Neuron (in vitro differentiated cells): ENCODE data around the gene CA10.

Source experiments
- H2AFZ ChIP-seq: one replicate; pipeline ENCODE4 v1.6.1; 2013; ENCODE audit warnings: low read depth, mild to moderate bottlenecking, inconsistent platforms, low read length, moderate library complexity
- H3K27me3 ChIP-seq: one replicate; pipeline ENCODE4 v1.6.1; 2013; ENCODE audit warnings: low read length; ENCODE audit not compliant: insufficient read depth
- H3K36me3 ChIP-seq: one replicate; pipeline ENCODE4 v1.6.1; 2013; ENCODE audit warnings: low read length; ENCODE audit not compliant: insufficient read depth
- H3K4me1 ChIP-seq: one replicate; pipeline ENCODE4 v1.6.1; 2013; ENCODE audit warnings: low read length; ENCODE audit not compliant: insufficient read depth
- H3K4me3 ChIP-seq: 2 replicates; pipeline ENCODE4 v1.5.1; 2013; ENCODE audit warnings: mild to moderate bottlenecking, low read length, moderate library complexity
- H3K9me3 ChIP-seq: one replicate; pipeline ENCODE4 v1.6.1; 2013; ENCODE audit warnings: low read length

CA10 gene

GRCh38 chr17:51909971-51910370 lies 248.5 kb downstream of the CA10 start:
- Histone ChIP-seq H3K4me1 (no peaks in the 10 kb centered on the region), H3K36me3 (no peaks in the 10 kb centered on the region), H3K27me3 (no peaks in the 10 kb centered on the region), H2AFZ (no peak overlapping the region), H3K9me3 (no peaks in the 10 kb centered on the region), H3K4me3 (no peak overlapping the region)

DNA sequence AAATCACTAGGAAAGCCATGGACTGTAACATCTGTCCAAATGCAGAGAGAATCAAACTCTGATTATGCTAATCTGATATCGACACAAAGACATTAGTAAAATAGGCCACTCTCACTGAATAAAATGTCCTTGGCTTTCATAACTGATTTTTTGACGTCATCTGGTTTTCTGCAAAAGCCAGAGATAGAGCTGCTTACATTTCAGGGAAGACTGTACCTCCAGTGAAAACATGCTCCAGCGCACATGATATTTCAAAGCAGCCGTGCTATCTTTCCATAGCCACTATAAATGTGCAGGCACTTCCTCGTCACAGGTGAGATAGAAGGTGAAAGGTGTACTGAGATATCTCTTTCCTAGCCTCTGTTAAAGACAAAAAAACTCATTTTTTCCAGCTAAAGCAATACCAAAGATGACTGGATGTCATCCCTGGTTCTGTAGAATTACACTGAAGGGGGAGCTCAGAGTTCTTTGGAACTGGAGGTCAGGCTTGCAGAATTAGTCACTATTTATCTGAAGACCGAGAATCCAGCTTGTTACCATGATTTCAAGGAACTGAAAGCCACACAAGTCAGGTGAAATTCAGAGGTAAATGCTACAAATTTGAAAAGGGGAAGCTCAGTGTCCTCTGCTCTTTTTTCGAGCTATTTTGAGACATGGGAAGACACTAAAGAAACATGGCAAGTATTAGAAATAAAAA lies 249.5 kb downstream of the CA10 start:
- H3K4me1 ChIP-seq, result no peaks in the 10 kb centered on the region
- H3K36me3 ChIP-seq, result no peaks in the 10 kb centered on the region
- no peak overlapping the region for H2AFZ ChIP-seq
- H3K27me3 ChIP-seq, result no peaks in the 10 kb centered on the region
- H3K9me3 ChIP-seq, result no peaks in the 10 kb centered on the region
- H3K4me3 ChIP-seq, result no peak overlapping the region

- H3K36me3 ChIP-seq, result no peaks in the 10 kb centered on the region
- no peaks in the 10 kb centered on the region for H3K27me3 ChIP-seq
- no peak overlapping the region for H3K4me3 ChIP-seq
- no peaks in the 10 kb centered on the region for H3K4me1 ChIP-seq
- no peaks in the 10 kb centered on the region for H3K9me3 ChIP-seq
- H2AFZ ChIP-seq, result no peak overlapping the region
These were observed 251.5 kb downstream of the CA10 start for GRCh38 chr17:51907041-51907440.

- H3K36me3 ChIP-seq, result no peaks in the 10 kb centered on the region
- H2AFZ ChIP-seq, result no peak overlapping the region
- H3K4me1 ChIP-seq, result no peaks in the 10 kb centered on the region
- H3K4me3 ChIP-seq, result no peak overlapping the region
- no peaks in the 10 kb centered on the region for H3K27me3 ChIP-seq
- no peaks in the 10 kb centered on the region for H3K9me3 ChIP-seq
These were observed 254.1 kb downstream of the CA10 start for GRCh38 chr17:51904379-51904778.

DNA sequence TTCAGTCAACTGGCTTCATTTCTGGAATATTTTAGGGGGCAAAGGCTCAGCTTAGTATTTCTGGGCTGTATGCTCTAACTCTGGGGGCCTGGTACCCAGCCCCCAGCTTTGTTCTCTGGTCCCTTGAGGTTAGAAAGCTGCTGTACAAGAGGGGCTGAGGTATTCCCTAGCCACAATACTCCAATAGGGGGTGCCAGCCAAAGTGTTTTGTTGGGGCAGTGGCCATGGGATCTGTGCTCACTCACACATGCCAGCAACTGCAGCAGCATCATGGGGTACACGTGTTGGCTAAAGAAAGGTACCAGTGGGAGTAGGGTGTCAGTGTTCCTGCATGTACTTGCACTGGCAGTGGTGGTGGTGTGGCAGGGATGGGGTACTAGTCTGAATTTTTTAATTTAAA lies 257.3 kb downstream of the CA10 start:
- Histone ChIP-seq H3K4me3 (no peak overlapping the region), H3K36me3 (no peaks in the 10 kb centered on the region), H2AFZ (no peak overlapping the region), H3K9me3 (no peaks in the 10 kb centered on the region), H3K4me1 (no peaks in the 10 kb centered on the region), H3K27me3 (no peaks in the 10 kb centered on the region)

GRCh38 chr17:51891936-51892335 lies 266.6 kb downstream of the CA10 start:
- Histone ChIP-seq H2AFZ (no peak overlapping the region), H3K4me3 (no peak overlapping the region), H3K36me3 (no peaks in the 10 kb centered on the region), H3K4me1 (no peaks in the 10 kb centered on the region), H3K27me3 (no peaks in the 10 kb centered on the region), H3K9me3 (no peaks in the 10 kb centered on the region)

DNA sequence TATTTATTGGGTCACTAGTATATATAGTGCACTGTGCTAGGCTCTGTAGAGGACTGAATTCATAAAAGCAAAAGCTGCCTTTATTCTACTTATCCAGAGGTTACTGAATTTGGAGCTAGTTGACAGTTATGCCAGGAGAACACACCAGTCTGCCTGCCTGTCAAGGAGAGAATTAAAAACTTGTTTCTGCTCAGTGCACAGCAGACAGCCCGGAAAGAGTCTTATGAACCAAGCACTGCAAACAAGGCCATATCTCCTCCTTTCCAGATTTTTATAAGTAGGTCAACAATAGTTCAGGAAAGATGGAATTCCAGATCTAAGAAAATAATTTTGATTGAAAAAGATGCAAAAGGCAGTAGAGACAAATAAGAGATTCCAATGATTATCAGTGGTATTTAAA lies 267.8 kb downstream of the CA10 start:
- Histone ChIP-seq H3K4me3 (no peak overlapping the region), H2AFZ (no peak overlapping the region), H3K9me3 (no peaks in the 10 kb centered on the region), H3K36me3 (no peaks in the 10 kb centered on the region), H3K27me3 (no peaks in the 10 kb centered on the region), H3K4me1 (no peaks in the 10 kb centered on the region)

DNA sequence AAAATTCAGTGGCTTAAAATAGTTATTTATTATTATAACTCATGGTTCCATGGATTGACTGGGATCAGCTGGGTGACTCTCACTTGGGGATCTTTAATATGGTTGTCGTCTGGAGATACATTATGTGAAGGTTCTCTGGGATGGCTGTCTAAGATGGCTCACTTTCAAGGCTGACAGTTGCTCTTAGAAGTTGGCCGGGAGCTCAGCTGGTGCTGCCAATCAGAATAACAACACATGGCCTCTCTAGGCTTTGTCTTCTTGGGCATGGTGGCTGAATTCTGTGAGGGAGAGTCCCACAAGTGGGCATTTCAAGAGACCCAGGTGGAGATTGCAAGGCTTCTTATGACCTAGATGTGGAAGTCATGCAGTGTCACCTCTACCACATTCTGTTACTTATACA lies 269.7 kb downstream of the CA10 start:
- Histone ChIP-seq H2AFZ (no peak overlapping the region), H3K27me3 (no peaks in the 10 kb centered on the region), H3K4me3 (no peak overlapping the region), H3K36me3 (no peaks in the 10 kb centered on the region), H3K9me3 (no peaks in the 10 kb centered on the region), H3K4me1 (no peaks in the 10 kb centered on the region)

- Histone ChIP-seq H3K36me3 (no peaks in the 10 kb centered on the region), H2AFZ (no peak overlapping the region), H3K4me3 (no peak overlapping the region), H3K27me3 (no peaks in the 10 kb centered on the region), H3K4me1 (no peaks in the 10 kb centered on the region), H3K9me3 (no peaks in the 10 kb centered on the region)
These were observed 281.5 kb downstream of the CA10 start for GRCh38 chr17:51876986-51877385.

- no peaks in the 10 kb centered on the region for H3K4me1 ChIP-seq
- H3K27me3 ChIP-seq, result no peaks in the 10 kb centered on the region
- H3K4me3 ChIP-seq, result no peak overlapping the region
- no peaks in the 10 kb centered on the region for H3K36me3 ChIP-seq
- no peaks in the 10 kb centered on the region for H3K9me3 ChIP-seq
- no peak overlapping the region for H2AFZ ChIP-seq
These were observed 285.2 kb downstream of the CA10 start for GRCh38 chr17:51873302-51873701.

- Histone ChIP-seq H3K4me1 (no peaks in the 10 kb centered on the region), H3K27me3 (no peaks in the 10 kb centered on the region), H3K4me3 (no peak overlapping the region), H2AFZ (no peak overlapping the region), H3K9me3 (no peaks in the 10 kb centered on the region), H3K36me3 (no peaks in the 10 kb centered on the region)
These were observed 289.1 kb downstream of the CA10 start for GRCh38 chr17:51869387-51869786.

DNA sequence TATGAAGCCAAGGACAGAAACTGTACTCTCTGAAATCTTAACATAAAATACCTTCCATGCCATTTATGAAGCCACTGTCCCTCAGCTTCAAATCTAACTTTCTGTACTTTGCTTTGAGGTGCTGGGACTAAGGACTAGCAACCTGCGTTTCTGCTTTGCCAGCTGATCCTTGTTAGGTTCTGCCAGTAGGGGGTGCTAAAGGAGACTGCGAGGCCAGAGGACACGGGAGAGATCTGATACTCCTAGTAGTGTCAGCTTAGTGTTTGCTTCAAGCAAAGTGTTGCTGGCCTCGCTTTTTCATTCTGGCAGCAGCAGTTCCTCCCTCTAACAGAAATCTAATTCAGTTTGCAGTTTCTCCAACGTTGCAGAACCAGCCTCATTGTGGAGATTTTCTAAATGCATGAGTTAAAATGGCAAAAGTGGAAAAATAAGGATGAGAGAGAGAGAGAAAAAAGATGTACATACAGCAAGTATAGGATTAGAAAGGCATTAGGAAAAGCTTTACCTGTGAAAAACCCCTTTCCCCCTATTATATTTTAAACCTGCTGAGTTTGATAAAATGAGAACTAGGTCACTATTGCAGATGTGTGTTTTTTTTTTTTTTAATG lies 297.5 kb downstream of the CA10 start:
- Histone ChIP-seq H3K4me1 (no peaks in the 10 kb centered on the region), H3K36me3 (no peaks in the 10 kb centered on the region), H3K27me3 (no peaks in the 10 kb centered on the region), H3K9me3 (no peaks in the 10 kb centered on the region), H2AFZ (no peak overlapping the region), H3K4me3 (no peak overlapping the region)

- Histone ChIP-seq H3K4me1 (no peaks in the 10 kb centered on the region), H3K36me3 (no peaks in the 10 kb centered on the region), H3K9me3 (no peaks in the 10 kb centered on the region), H3K4me3 (no peak overlapping the region), H2AFZ (no peak overlapping the region), H3K27me3 (no peaks in the 10 kb centered on the region)
These were observed 301.4 kb downstream of the CA10 start for GRCh38 chr17:51857052-51857597.

DNA sequence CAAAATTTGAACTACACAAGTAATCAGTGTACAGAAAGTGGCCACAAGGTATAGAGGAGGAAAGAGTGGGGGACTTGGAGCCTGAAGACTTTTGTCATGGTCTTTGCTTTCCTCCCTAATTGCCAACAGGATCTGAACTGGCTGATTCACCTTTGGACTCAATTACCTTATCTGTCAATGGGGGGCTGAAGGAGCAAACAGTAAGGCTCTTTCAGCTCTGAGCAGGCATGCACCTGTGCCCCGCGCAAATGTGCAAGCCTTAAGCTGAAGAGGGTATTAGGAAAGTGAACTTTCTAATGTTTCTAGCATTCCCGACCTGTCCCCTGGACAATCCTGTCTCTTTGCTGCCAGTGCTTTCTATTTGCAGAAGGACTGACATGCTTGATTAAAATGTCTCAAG lies 302.7 kb downstream of the CA10 start:
- no peaks in the 10 kb centered on the region for H3K27me3 ChIP-seq
- no peaks in the 10 kb centered on the region for H3K36me3 ChIP-seq
- no peak overlapping the region for H3K4me3 ChIP-seq
- no peak overlapping the region for H2AFZ ChIP-seq
- no peaks in the 10 kb centered on the region for H3K4me1 ChIP-seq
- H3K9me3 ChIP-seq, result no peaks in the 10 kb centered on the region
